Transverse colon (tissue), 3 donors: ENCODE results near the gene ZMAT5.

Experiments used
- CTCF ChIP-seq, 5 experiments: fragments of 200-600 bp in 3 of 5; fragments of 450-650 bp in 2 of 5; sonication (generic) in 3 of 5; IDR thresholded peaks; 1 replicate in 2 of 5; 2 replicates in 3 of 5; pipeline ENCODE4 v1.5.1; 2016 to 2017; ENCODE audit warnings: antibody characterized with exemption in 5 of 5, inconsistent platforms in 3 of 5, mild to moderate bottlenecking in 2 of 5, moderate library complexity in 1 of 5
- EP300 ChIP-seq: sonication (generic); formaldehyde crosslinking; IDR thresholded peaks from one replicate; pipeline ENCODE4 v1.6.1; 2017; ENCODE audit warnings: antibody characterized with exemption, low read depth

GRCh38 chr22:29734406-29734805 is 32.4 kb downstream of the ZMAT5 start:
- TF ChIP-seq CTCF (IDR thresholded peaks at IDR 0.05) (no peak), EP300 (no peak)
